Measurements from ENCODE around the gene CRYBA2. TPM values are rescaled to one million over a fixed set of nuclear protein-coding genes. Genes with fewer than 3 reads are reported as not detected.

CRYBA2 gene
- total RNA-seq, 4 donors from 2014 or later, result not detected

GRCh38 chr2:219030177-219030940 lies 37.1 kb upstream of the CRYBA2 start:
- H3K4me3 ChIP-seq (ENCODE audit: low read depth, poor library complexity, severe bottlenecking), result no peak overlapping the region
- TF ChIP-seq CTCF (IDR thresholded peaks at IDR 0.05) (no peak), POLR2A (IDR thresholded peaks at IDR 0.05) (no peak)
- no peak for DNase-seq (ENCODE audit: low spot score in 2 of 2)
- intact Hi-C loops (cut with DNase I; ENCODE audit: low total_unique reads), result no loop called here
- WGBS, 2 donors, result 59 to 62% methylated on average over 16 of the region's 16 CpGs

- intact Hi-C loops (cut with DNase I; ENCODE audit: low total_unique reads), result loop anchor here (5.0 kb wide), 1 partner anchor 128 kb away; no protein-coding TSS in a partner anchor
- H3K4me3 ChIP-seq (ENCODE audit: low read depth, poor library complexity, severe bottlenecking), result no peak overlapping the region
- TF ChIP-seq CTCF (IDR thresholded peaks at IDR 0.05) (peak in 1 of 3 donors; percentile 73), POLR2A (IDR thresholded peaks at IDR 0.05) (no peak)
- DNase-seq (ENCODE audit: low spot score in 2 of 2), result peak; percentile 65 to 96
- WGBS, 2 donors, result 37 to 46% methylated on average over 4 to 9 of the region's 9 CpGs
Observed at GRCh38 chr2:219029829-219030165, 36.6 kb upstream of the CRYBA2 start.

GRCh38 chr2:219028996-219029828 lies 36.0 kb upstream of the CRYBA2 start:
- intact Hi-C loops (cut with DNase I; ENCODE audit: low total_unique reads), result loop anchor here (5.0 kb wide), 1 partner anchor 128 kb away; no protein-coding TSS in a partner anchor
- DNase-seq (ENCODE audit: low spot score in 2 of 2), result no peak
- WGBS, 2 donors, result 77 to 78% methylated on average over 12 to 13 of the region's 13 CpGs
- no peak overlapping the region for H3K4me3 ChIP-seq (ENCODE audit: low read depth, poor library complexity, severe bottlenecking)
- TF ChIP-seq CTCF (IDR thresholded peaks at IDR 0.05), result no peak
- TF ChIP-seq POLR2A (IDR thresholded peaks at IDR 0.05), result no peak

GRCh38 chr2:219028141-219028540 lies 34.9 kb upstream of the CRYBA2 start:
- 57 to 75% methylated on average over 3 to 5 of the region's 5 CpGs for WGBS, 2 donors
- DNase-seq (ENCODE audit: low spot score in 2 of 2), result no peak
- intact Hi-C loops (cut with DNase I; ENCODE audit: low total_unique reads), result loop anchor here (5.0 kb wide), 1 partner anchor 129 kb away; no protein-coding TSS in a partner anchor
- H3K4me3 ChIP-seq (ENCODE audit: low read depth, poor library complexity, severe bottlenecking), result no peak overlapping the region
- TF ChIP-seq POLR2A (IDR thresholded peaks at IDR 0.05), result no peak
- TF ChIP-seq CTCF (IDR thresholded peaks at IDR 0.05), result no peak

- intact Hi-C loops (cut with DNase I; ENCODE audit: low total_unique reads), result loop anchor here (5.0 kb wide), 1 partner anchor 130 kb away; no protein-coding TSS in a partner anchor
- no peak for DNase-seq (ENCODE audit: low spot score in 2 of 2)
- WGBS, 2 donors, result 91 to 92% methylated on average over 22 of the region's 22 CpGs
Observed at GRCh38 chr2:219027511-219028055, 34.4 kb upstream of the CRYBA2 start.

More at GRCh38 chr2:219027511-219028055, 34.4 kb upstream of the CRYBA2 start:
- no peak overlapping the region for H3K4me3 ChIP-seq (ENCODE audit: low read depth, poor library complexity, severe bottlenecking)
- TF ChIP-seq CTCF (IDR thresholded peaks at IDR 0.05) (no peak), POLR2A (IDR thresholded peaks at IDR 0.05) (no peak)

All from lower leg skin (tissue), 4 donors.